Tibial nerve (tissue), 3 donors: ENCODE results near the gene BTBD9.

ENCODE experiments used
- CTCF ChIP-seq, 5 experiments: fragments of 200-600 bp in 3 of 5; fragments of 450-650 bp in 2 of 5; sonication (generic) in 3 of 5; IDR thresholded peaks; one replicate each; pipeline ENCODE4 v1.5.1; 2016 to 2019; ENCODE audit warnings: antibody characterized with exemption in 5 of 5, mild to moderate bottlenecking in 3 of 5, moderate library complexity in 2 of 5
- POLR2A ChIP-seq, 2 donors: fragments of 450-650 bp; IDR thresholded peaks; one replicate each; pipeline ENCODE4 v1.6.1; 2017; ENCODE audit warnings: antibody characterized with exemption in 2 of 2, mild to moderate bottlenecking in 2 of 2, moderate library complexity in 2 of 2

- no peak for TF ChIP-seq POLR2A (IDR thresholded peaks at IDR 0.05)
- no peak for TF ChIP-seq CTCF (IDR thresholded peaks at IDR 0.05)
Observed at GRCh38 chr6:38239719-38240451, 399.8 kb downstream of the BTBD9 start.
